ENCODE data around the gene GLI1.
"Not testable (repeated sequence)": the region's sequence is repeated elsewhere in the genome, so short reads cannot be mapped to it uniquely, and the experiment has no call there.

- not testable (repeated sequence) for TF ChIP-seq EZH2 (IDR thresholded peaks at IDR 0.05; ENCODE audit: low read length, missing control alignments); CTCF (conservative IDR thresholded peaks at IDR 0.05 in 1 of 2, IDR thresholded peaks at IDR 0.05 in 1 of 2; ENCODE audit: low read depth in 1 of 2, low read length in 2 of 2)
Measured at GRCh38 chr12:57502311-57502969, 42.9 kb downstream of the GLI1 start.

Data from fibroblast of lung (primary cell).